K562 (cell line): ENCODE results near the gene TBC1D5. TPM values are rescaled to one million over a fixed set of nuclear protein-coding genes. Genes with fewer than 3 reads are reported as not detected.

Experiments
- ATF1 ChIP-seq, 2 experiments: fragments of 450-650 bp in 1 of 2; IDR thresholded peaks; 2 replicates each; pipeline ENCODE4 v1.6.1; 2016; ENCODE audit warnings: missing compliant biosample characterization in 1 of 2, missing genetic modification characterization in 1 of 2
- BMI1 ChIP-seq: fragments of 150-350 bp; IDR thresholded peaks from 2 replicates; pipeline ENCODE4 v1.6.1; 2014; ENCODE audit warnings: low read length
- C11orf30 ChIP-seq: fragments of 450-650 bp; IDR thresholded peaks from 2 replicates; pipeline ENCODE4 v1.6.1; 2016; ENCODE audit warnings: low read depth, mild to moderate bottlenecking
- HMG20A ChIP-seq: fragments of 450-650 bp; formaldehyde crosslinking; conservative IDR thresholded peaks from 2 replicates; pipeline ENCODE4 v1.4.0; 2020; ENCODE audit warnings: mild to moderate bottlenecking, mixed read lengths
- KLF13 ChIP-seq: fragments of 450-650 bp; IDR thresholded peaks from 2 replicates; pipeline ENCODE4 v1.6.1; 2016; ENCODE audit warnings: missing genetic modification characterization, low read depth, mild to moderate bottlenecking, missing compliant biosample characterization, moderate library complexity, borderline replicate concordance
- MAZ ChIP-seq, 2 experiments: fragments of 450-650 bp in 1 of 2; sonication (generic) in 1 of 2; formaldehyde crosslinking; IDR thresholded peaks in 1 of 2; conservative IDR thresholded peaks in 1 of 2; 2 replicates each; pipeline versions ENCODE4 v1.4.0 to v1.5.0; 2020; ENCODE audit warnings: mild to moderate bottlenecking in 1 of 2, missing genetic modification reagents in 1 of 2
- PHB ChIP-seq: fragments of 250-450 bp; sonication (Bioruptor Pico); IDR thresholded peaks from 2 replicates; pipeline ENCODE4 v1.5.0; 2021
- RBM39 ChIP-seq: fragments of 200-400 bp; formaldehyde crosslinking; optimal IDR thresholded peaks from 2 replicates; pipeline ENCODE3; 2018; ENCODE audit warnings: low read depth, low read length
- RNF2 ChIP-seq: sonication (generic); IDR thresholded peaks from 2 replicates; pipeline ENCODE4 v1.6.1; 2016
- TEAD4 ChIP-seq, 2 experiments: sonication (generic) in 1 of 2; formaldehyde crosslinking in 1 of 2; IDR thresholded peaks; 2 replicates each; pipeline versions ENCODE4 v1.6.1 to v1.8.0; 2012 to 2022; ENCODE audit warnings: borderline replicate concordance in 1 of 2, inconsistent platforms in 1 of 2, low read length in 1 of 2, mild to moderate bottlenecking in 1 of 2, missing genetic modification reagents in 1 of 2
- ZNF140 ChIP-seq: fragments of 250-450 bp; sonication (Bioruptor Pico); IDR thresholded peaks from 2 replicates; pipeline ENCODE4 v1.8.0; 2021; ENCODE audit warnings: moderate library complexity, mild to moderate bottlenecking, inconsistent platforms
- ZNF232 ChIP-seq: sonication (generic); formaldehyde crosslinking; IDR thresholded peaks from 2 replicates; pipeline ENCODE4 v1.8.0; 2022; ENCODE audit warnings: mild to moderate bottlenecking, missing genetic modification reagents
- ZNF316 ChIP-seq: fragments of 450-650 bp; IDR thresholded peaks from 2 replicates; pipeline ENCODE4 v1.6.1; 2016
- polyA plus RNA-seq, 8 experiments: library from polyadenylated mRNA; depleted of rRNA in 4 of 8; stranded (reverse) in 5 of 8; unstranded in 3 of 8; fragments of >200 nt; fragmentation: Nextera tagmentation in 2 of 8; fragmentation: Illumina TruSeq in 1 of 8; extraction: Ambion mirVana in 2 of 8; extraction: Trizol in 1 of 8; gene quantifications; 2 replicates each; pipeline versions ENCODE4 v1.2.1 to v1.2.3, GENCODE V29; 2011 to 2014; ENCODE audit warnings: inconsistent platforms in 1 of 8, missing spikeins in 1 of 8
- total RNA-seq, 7 experiments: library from RNA; depleted of rRNA in 6 of 7; stranded (reverse); fragments of >200 nt in 6 of 7; fragmentation: Illumina TruSeq in 2 of 7; extraction: Trizol in 2 of 7; gene quantifications; 2 replicates each; pipeline versions ENCODE4 v1.2.1 to v1.2.3, GENCODE V29; 2011 to 2021; ENCODE audit warnings: low replicate concordance in 1 of 7
- TF ChIP-seq, protein P1 (sequence below): fragments of 250-450 bp; sonication (Bioruptor Pico); IDR thresholded peaks from 2 replicates; pipeline ENCODE4 v1.5.0; 2021; ENCODE audit warnings: mild to moderate bottlenecking, borderline replicate concordance
- TF ChIP-seq, protein P2 (sequence below): fragments of 250-450 bp; sonication (Bioruptor Pico); IDR thresholded peaks from 2 replicates; pipeline ENCODE4 v1.5.0; 2020; ENCODE audit warnings: mild to moderate bottlenecking
- TF ChIP-seq, protein P3 (sequence below): fragments of 450-650 bp; IDR thresholded peaks from 2 replicates; pipeline ENCODE4 v1.6.1; 2016; ENCODE audit warnings: borderline replicate concordance
- TF ChIP-seq, protein P4 (sequence below), 2 experiments: fragments of 450-650 bp; IDR thresholded peaks; 2 replicates each; pipeline ENCODE4 v1.6.1; 2018; ENCODE audit warnings: mild to moderate bottlenecking in 2 of 2, low read depth in 1 of 2; ENCODE audit not compliant: partially characterized antibody in 2 of 2

TBC1D5 gene
- total and polyA plus RNA-seq, 9 of the 15 experiments (the other 6 are each of a cell fraction or from before 2014, with no cell fraction given), result 2.9 to 38.1 (median 25.6) TPM

DNA sequence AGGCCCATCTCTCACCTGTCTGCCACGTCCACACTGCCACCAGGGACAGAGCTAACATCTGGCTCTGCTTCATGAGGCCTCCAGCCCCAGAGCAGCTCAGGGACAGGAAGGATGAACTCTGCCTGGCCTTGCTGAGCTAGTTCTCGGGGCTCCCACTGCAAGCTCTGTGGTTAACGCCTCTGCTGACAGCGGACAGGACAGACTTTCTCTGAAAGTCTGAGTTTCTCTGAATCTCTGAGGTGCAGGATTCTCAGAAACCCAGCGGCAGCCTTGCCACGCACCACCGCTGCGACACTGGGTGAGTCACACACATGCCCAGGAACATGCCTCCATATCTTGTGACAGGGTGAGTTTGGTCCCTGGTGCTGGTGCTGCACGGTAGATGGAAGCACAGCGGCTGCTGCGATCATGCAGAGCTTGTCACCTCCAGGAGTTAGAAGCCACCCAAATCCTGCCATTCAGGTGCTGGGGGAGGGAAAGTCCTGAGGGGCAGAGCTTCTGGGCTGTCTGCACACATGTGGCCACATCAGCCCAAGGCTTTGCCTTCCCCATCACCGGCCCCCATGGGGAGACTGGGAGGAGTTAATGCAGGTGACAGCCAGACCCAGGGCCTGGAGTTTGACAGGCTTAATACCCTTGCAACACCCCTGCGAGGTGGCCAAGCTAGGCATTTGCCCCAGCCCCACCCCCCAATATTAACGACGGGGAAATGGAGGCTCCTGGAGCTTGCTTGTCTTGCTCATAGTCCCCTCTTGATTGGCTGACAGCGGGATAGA lies 590.6 kb downstream of the TBC1D5 start (continued):
- TF ChIP-seq, protein P1, sequence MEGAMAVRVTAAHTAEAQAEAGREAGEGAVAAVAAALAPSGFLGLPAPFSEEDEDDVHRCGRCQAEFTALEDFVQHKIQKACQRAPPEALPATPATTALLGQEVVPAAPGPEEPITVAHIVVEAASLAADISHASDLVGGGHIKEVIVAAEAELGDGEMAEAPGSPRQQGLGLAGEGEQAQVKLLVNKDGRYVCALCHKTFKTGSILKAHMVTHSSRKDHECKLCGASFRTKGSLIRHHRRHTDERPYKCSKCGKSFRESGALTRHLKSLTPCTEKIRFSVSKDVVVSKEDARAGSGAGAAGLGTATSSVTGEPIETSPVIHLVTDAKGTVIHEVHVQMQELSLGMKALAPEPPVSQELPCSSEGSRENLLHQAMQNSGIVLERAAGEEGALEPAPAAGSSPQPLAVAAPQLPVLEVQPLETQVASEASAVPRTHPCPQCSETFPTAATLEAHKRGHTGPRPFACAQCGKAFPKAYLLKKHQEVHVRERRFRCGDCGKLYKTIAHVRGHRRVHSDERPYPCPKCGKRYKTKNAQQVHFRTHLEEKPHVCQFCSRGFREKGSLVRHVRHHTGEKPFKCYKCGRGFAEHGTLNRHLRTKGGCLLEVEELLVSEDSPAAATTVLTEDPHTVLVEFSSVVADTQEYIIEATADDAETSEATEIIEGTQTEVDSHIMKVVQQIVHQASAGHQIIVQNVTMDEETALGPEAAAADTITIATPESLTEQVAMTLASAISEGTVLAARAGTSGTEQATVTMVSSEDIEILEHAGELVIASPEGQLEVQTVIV (CRISPR knock-in tag), result no peak
- 0 out of 2 replicates have a peak, but pooled peaks have one; percentile 17 for TF ChIP-seq ATF1 (CRISPR knock-in tag; IDR thresholded peaks at IDR 0.05)
- peak; percentile 47 for TF ChIP-seq ATF1 (tag; IDR thresholded peaks at IDR 0.05)
- no peak for TF ChIP-seq KLF13
- TF ChIP-seq HMG20A (CRISPR knock-in tag), result no peak
- no peak for TF ChIP-seq RNF2
- no peak for TF ChIP-seq BMI1
- no peak for TF ChIP-seq PHB
- TF ChIP-seq, protein P2, sequence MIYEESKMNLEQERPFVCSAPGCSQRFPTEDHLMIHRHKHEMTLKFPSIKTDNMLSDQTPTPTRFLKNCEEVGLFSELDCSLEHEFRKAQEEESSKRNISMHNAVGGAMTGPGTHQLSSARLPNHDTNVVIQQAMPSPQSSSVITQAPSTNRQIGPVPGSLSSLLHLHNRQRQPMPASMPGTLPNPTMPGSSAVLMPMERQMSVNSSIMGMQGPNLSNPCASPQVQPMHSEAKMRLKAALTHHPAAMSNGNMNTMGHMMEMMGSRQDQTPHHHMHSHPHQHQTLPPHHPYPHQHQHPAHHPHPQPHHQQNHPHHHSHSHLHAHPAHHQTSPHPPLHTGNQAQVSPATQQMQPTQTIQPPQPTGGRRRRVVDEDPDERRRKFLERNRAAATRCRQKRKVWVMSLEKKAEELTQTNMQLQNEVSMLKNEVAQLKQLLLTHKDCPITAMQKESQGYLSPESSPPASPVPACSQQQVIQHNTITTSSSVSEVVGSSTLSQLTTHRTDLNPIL (CRISPR knock-in tag), result no peak
- TF ChIP-seq C11orf30, result no peak
- 0 out of 4 replicates have a peak, but pooled peaks of 1 of the 2 experiments have one; percentile 28 for TF ChIP-seq MAZ (CRISPR knock-in tag; conservative IDR thresholded peaks at IDR 0.05 in 1 of 2, IDR thresholded peaks at IDR 0.05 in 1 of 2)
- TF ChIP-seq ZNF232 (CRISPR knock-in tag), result no peak
- TF ChIP-seq TEAD4 (IDR thresholded peaks at IDR 0.05; ENCODE audit: low read length), result no peak
- no peak for TF ChIP-seq TEAD4 (CRISPR knock-in tag; IDR thresholded peaks at IDR 0.05; ENCODE audit: borderline replicate concordance)
- no peak for TF ChIP-seq ZNF316
- TF ChIP-seq, protein P3, sequence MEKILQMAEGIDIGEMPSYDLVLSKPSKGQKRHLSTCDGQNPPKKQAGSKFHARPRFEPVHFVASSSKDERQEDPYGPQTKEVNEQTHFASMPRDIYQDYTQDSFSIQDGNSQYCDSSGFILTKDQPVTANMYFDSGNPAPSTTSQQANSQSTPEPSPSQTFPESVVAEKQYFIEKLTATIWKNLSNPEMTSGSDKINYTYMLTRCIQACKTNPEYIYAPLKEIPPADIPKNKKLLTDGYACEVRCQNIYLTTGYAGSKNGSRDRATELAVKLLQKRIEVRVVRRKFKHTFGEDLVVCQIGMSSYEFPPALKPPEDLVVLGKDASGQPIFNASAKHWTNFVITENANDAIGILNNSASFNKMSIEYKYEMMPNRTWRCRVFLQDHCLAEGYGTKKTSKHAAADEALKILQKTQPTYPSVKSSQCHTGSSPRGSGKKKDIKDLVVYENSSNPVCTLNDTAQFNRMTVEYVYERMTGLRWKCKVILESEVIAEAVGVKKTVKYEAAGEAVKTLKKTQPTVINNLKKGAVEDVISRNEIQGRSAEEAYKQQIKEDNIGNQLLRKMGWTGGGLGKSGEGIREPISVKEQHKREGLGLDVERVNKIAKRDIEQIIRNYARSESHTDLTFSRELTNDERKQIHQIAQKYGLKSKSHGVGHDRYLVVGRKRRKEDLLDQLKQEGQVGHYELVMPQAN, result no peak
- TF ChIP-seq, protein P4, sequence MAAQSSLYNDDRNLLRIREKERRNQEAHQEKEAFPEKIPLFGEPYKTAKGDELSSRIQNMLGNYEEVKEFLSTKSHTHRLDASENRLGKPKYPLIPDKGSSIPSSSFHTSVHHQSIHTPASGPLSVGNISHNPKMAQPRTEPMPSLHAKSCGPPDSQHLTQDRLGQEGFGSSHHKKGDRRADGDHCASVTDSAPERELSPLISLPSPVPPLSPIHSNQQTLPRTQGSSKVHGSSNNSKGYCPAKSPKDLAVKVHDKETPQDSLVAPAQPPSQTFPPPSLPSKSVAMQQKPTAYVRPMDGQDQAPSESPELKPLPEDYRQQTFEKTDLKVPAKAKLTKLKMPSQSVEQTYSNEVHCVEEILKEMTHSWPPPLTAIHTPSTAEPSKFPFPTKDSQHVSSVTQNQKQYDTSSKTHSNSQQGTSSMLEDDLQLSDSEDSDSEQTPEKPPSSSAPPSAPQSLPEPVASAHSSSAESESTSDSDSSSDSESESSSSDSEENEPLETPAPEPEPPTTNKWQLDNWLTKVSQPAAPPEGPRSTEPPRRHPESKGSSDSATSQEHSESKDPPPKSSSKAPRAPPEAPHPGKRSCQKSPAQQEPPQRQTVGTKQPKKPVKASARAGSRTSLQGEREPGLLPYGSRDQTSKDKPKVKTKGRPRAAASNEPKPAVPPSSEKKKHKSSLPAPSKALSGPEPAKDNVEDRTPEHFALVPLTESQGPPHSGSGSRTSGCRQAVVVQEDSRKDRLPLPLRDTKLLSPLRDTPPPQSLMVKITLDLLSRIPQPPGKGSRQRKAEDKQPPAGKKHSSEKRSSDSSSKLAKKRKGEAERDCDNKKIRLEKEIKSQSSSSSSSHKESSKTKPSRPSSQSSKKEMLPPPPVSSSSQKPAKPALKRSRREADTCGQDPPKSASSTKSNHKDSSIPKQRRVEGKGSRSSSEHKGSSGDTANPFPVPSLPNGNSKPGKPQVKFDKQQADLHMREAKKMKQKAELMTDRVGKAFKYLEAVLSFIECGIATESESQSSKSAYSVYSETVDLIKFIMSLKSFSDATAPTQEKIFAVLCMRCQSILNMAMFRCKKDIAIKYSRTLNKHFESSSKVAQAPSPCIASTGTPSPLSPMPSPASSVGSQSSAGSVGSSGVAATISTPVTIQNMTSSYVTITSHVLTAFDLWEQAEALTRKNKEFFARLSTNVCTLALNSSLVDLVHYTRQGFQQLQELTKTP (IDR thresholded peaks at IDR 0.05; ENCODE audit: low read depth in 1 of 2, partially characterized antibody in 2 of 2), result no peak
- no peak for TF ChIP-seq RBM39
- TF ChIP-seq ZNF140 (CRISPR knock-in tag), result no peak
